ENCODE data around the gene DHRSX.
"Not testable (repeated sequence)": the region's sequence is repeated elsewhere in the genome, so short reads cannot be mapped to it uniquely, and the experiment has no call there.

DHRSX gene

GRCh38 chrX:2267890-2268289 lies 232.9 kb downstream of the DHRSX start:
- FAIRE-seq (no peak), DNase-seq (ENCODE audit: insufficient read length, low spot score) (no peak)

GRCh38 chrX:2266445-2267349 lies 234.1 kb downstream of the DHRSX start:
- FAIRE-seq (no peak), DNase-seq (ENCODE audit: insufficient read length, low spot score) (no peak)
- TF ChIP-seq POLR2A (IDR thresholded peaks at IDR 0.05; ENCODE audit: low read depth, low read length) = no peak

More at GRCh38 chrX:2267890-2268289, 232.9 kb downstream of the DHRSX start:
- TF ChIP-seq POLR2A (IDR thresholded peaks at IDR 0.05; ENCODE audit: low read depth, low read length) = no peak

- FAIRE-seq = not testable (repeated sequence)
These were observed 234.9 kb downstream of the DHRSX start for GRCh38 chrX:2265658-2266444.

DNA sequence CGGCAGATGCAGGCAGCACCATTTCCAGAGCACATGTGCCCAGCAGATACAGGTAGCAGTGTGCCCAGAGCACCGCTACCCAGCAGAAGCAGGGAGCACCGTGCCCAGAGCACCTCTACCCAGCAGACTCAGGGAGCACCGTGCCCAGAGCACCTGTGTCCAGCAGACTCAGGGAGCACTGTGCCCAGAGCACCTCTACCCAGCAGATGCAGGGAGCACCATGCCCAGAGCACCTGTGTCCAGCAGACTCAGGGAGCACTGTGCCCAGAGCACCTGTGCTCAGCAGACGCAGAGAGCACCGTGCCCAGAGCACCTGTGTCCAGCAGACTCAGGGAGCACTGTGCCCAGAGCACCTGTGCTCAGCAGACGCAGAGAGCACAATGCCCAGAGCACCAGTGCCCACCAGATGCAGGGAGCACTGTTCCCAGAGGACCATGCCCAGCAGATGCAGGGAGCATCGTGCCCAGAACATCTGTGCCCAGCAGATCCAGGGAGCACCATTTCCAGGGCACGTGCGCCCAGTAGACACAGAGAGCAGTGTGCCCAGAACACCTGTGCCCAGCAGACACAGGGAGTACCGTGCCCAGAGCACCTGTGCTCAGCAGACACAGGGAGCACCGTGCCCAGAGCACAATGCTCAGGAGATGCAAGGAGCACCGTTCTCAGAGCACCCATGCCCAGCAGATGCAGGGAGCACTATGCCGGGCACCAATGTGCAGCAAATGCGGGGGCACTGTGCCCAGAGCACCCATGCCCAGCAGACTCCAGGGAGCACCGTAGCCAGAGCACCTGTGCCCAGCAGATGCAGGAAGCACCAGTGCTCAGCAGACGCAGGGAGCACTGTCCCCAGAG lies 236.4 kb downstream of the DHRSX start:
- no peak for FAIRE-seq
- DNase-seq (ENCODE audit: insufficient read length, low spot score) = no peak
- TF ChIP-seq POLR2A (IDR thresholded peaks at IDR 0.05; ENCODE audit: low read depth, low read length) = no peak

More at GRCh38 chrX:2265658-2266444, 234.9 kb downstream of the DHRSX start:
- DNase-seq (ENCODE audit: insufficient read length, low spot score) = not testable (repeated sequence)

DNA sequence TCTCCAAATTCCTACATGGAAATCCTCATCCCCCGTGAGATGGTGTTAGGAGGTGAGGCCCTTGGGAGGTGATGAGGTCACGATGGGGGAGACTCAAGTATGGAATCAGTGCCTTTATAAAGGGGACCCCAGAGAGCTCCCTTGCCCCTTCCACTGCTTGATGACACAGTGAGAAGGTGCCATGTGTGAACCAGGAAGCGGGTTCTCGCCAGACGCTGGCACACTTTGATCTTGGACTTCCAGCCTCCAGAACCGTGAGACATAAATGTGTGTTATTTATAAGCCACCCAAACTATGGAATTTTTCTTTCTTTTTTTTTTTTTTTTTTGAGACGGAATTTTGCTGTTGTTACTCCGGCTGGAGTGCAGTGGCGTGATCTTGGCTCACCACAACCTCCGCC lies 237.6 kb downstream of the DHRSX start:
- no peak for TF ChIP-seq POLR2A (IDR thresholded peaks at IDR 0.05; ENCODE audit: low read depth, low read length)
- FAIRE-seq = no peak
- no peak for DNase-seq (ENCODE audit: insufficient read length, low spot score)

- DNase-seq (ENCODE audit: insufficient read length, low spot score) = no peak
- no peak for TF ChIP-seq POLR2A (IDR thresholded peaks at IDR 0.05; ENCODE audit: low read depth, low read length)
- FAIRE-seq = no peak
These were observed 238.1 kb downstream of the DHRSX start for GRCh38 chrX:2262668-2263055.

- no peak for TF ChIP-seq POLR2A (IDR thresholded peaks at IDR 0.05; ENCODE audit: low read depth, low read length)
- DNase-seq (ENCODE audit: insufficient read length, low spot score) (no peak), FAIRE-seq (no peak)
These were observed 238.7 kb downstream of the DHRSX start for GRCh38 chrX:2261831-2262667.

- DNase-seq (ENCODE audit: insufficient read length, low spot score) (no peak), FAIRE-seq (no peak)
- no peak for TF ChIP-seq POLR2A (IDR thresholded peaks at IDR 0.05; ENCODE audit: low read depth, low read length)
These were observed 248.3 kb downstream of the DHRSX start for GRCh38 chrX:2252331-2253065.

- FAIRE-seq = no peak
- no peak for DNase-seq (ENCODE audit: insufficient read length, low spot score)
- TF ChIP-seq POLR2A (IDR thresholded peaks at IDR 0.05; ENCODE audit: low read depth, low read length) = no peak
These were observed 249.6 kb downstream of the DHRSX start for GRCh38 chrX:2251211-2251610.

- FAIRE-seq (no peak), DNase-seq (ENCODE audit: insufficient read length, low spot score) (no peak)
- TF ChIP-seq POLR2A (IDR thresholded peaks at IDR 0.05; ENCODE audit: low read depth, low read length) = no peak
These were observed 256.8 kb downstream of the DHRSX start for GRCh38 chrX:2243913-2244460.

DNA sequence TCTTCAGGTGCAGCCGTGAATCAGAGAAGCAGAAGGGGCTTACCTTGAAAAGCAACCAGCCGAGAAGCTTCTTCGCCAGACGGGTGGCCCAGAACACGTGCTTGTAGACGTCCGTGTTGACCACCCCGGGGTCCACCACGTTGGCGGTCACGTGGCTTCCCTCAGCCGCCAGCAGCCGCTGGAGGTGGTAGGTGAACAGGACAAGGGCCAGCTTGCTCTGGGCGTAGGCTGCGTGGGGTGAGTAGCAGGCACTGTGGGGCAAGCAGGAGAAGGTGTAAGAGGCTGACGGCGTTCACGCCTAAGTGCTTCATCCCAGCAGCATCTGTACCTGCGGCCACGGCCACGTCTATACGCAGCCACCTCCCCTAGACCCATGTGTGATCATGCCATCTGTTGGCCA lies 257.8 kb downstream of the DHRSX start:
- TF ChIP-seq POLR2A (IDR thresholded peaks at IDR 0.05; ENCODE audit: low read depth, low read length) = no peak
- no peak for FAIRE-seq
- no peak for DNase-seq (ENCODE audit: insufficient read length, low spot score)

GRCh38 chrX:2242326-2242725 lies 258.4 kb downstream of the DHRSX start:
- no peak for TF ChIP-seq POLR2A (IDR thresholded peaks at IDR 0.05; ENCODE audit: low read depth, low read length)
- FAIRE-seq = no peak
- no peak for DNase-seq (ENCODE audit: insufficient read length, low spot score)

GRCh38 chrX:2241496-2241895 lies 259.3 kb downstream of the DHRSX start:
- not testable (repeated sequence) for DNase-seq (ENCODE audit: insufficient read length, low spot score); FAIRE-seq

GRCh38 chrX:2240761-2241160 lies 260.0 kb downstream of the DHRSX start:
- FAIRE-seq; DNase-seq (ENCODE audit: insufficient read length, low spot score): not testable (repeated sequence)
